ENCODE measurements around the gene KRT35.

KRT35 gene

GRCh38 chr17:41523787-41524186 is 42.8 kb upstream of the KRT35 start:
- TF ChIP-seq, protein P1, sequence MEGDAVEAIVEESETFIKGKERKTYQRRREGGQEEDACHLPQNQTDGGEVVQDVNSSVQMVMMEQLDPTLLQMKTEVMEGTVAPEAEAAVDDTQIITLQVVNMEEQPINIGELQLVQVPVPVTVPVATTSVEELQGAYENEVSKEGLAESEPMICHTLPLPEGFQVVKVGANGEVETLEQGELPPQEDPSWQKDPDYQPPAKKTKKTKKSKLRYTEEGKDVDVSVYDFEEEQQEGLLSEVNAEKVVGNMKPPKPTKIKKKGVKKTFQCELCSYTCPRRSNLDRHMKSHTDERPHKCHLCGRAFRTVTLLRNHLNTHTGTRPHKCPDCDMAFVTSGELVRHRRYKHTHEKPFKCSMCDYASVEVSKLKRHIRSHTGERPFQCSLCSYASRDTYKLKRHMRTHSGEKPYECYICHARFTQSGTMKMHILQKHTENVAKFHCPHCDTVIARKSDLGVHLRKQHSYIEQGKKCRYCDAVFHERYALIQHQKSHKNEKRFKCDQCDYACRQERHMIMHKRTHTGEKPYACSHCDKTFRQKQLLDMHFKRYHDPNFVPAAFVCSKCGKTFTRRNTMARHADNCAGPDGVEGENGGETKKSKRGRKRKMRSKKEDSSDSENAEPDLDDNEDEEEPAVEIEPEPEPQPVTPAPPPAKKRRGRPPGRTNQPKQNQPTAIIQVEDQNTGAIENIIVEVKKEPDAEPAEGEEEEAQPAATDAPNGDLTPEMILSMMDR (IDR thresholded peaks at IDR 0.05; ENCODE audit: borderline replicate concordance, control extremely low read depth, extremely low read depth, insufficient read depth, missing control alignments): no peak
- DNase-seq (ENCODE audit: low spot score): no peak
- in situ Hi-C loops (cut with MboI; ENCODE audit: low sequenced_read_pairs, unreplicated experiment): no loop called here

GRCh38 chr17:41523225-41523593 is 42.3 kb upstream of the KRT35 start:
- TF ChIP-seq, protein P1 (IDR thresholded peaks at IDR 0.05; ENCODE audit: borderline replicate concordance, control extremely low read depth, extremely low read depth, insufficient read depth, missing control alignments): no peak
- in situ Hi-C loops (cut with MboI; ENCODE audit: low sequenced_read_pairs, unreplicated experiment): no loop called here
- DNase-seq (ENCODE audit: low spot score): no peak

DNA sequence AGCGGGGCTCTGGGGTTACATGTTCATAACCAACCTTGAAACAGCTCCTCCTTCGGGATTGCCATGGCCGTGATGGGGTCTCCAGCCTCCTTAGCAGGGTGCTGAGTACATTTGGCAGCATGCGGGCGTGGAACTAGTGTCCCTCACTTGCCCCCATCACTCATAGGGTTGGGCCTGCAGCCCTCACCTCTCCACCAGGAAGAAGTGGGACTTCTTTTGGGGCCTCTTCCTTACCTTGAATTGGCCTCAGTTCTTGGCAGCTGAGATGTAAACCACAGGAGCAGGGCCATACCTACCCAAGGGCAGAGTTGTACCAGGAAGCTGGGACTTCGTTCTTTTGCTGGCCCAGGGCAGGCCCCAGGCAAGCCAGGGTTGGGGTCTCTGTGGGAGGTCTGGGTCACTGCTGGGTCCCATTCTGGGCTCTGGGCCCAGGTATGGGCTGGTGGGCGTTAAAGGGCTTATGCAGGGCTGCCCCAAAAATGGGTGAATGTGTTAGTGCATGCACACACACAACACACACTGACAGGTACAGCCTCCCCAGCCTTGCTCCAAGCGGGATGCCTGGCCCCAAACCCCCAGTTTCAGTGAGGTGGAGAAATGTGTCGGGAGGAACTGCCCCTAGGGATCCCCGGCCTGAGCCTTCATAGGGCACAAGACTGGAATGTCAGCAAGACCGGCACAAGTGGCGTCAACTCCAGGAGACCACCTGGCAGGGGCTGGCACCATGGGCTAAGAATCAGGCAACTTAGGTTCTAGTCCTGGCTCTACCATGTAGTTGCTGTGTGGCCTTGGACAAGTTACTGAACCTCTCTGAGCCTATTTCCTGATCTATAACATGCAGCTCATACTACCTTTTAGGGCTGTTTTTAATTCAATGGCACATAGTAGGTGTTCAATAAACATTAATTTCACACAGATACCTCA is 41.6 kb upstream of the KRT35 start:
- TF ChIP-seq, protein P1 (IDR thresholded peaks at IDR 0.05; ENCODE audit: borderline replicate concordance, control extremely low read depth, extremely low read depth, insufficient read depth, missing control alignments): no peak
- no peak for DNase-seq (ENCODE audit: low spot score)
- in situ Hi-C loops (cut with MboI; ENCODE audit: low sequenced_read_pairs, unreplicated experiment): no loop called here

GRCh38 chr17:41521574-41522261 is 40.8 kb upstream of the KRT35 start:
- no peak for DNase-seq (ENCODE audit: low spot score)
- in situ Hi-C loops (cut with MboI; ENCODE audit: low sequenced_read_pairs, unreplicated experiment): no loop called here
- TF ChIP-seq, protein P1 (IDR thresholded peaks at IDR 0.05; ENCODE audit: borderline replicate concordance, control extremely low read depth, extremely low read depth, insufficient read depth, missing control alignments): no peak

DNA sequence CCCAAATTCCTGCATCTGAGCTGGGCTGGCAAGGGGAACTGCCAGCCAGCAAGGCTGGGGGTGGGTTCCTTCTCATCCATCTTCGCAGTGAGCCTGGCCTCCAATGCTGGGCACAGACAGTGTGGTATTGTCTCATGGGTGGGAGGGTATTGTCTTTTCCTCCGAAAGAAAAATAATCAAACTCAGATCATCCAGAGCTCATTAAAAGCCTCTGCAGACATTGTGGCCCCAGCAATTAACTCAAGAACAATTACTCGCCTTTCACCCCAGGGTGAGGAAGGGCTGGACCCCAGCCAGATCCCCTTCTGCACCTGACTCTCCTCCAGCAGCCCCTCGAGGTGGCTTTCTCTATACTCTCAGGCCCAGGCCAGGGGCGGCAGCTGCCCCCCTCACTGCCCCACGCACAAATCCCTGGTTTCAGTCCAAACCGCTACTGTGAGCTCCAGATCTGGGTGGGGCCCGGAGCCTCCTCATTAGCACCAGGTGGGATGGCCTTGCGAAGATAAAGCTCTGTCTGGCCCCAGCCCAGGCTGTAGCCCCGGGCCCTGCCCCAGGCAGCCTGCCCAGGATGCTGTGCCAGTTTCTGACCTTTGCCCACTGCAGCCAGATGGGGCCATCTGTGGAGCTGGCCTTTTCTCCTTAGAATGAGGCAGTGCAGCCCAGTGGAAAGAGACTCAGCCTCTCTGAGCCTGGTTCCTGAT is 40.0 kb upstream of the KRT35 start:
- in situ Hi-C loops (cut with MboI; ENCODE audit: low sequenced_read_pairs, unreplicated experiment): no loop called here
- DNase-seq (ENCODE audit: low spot score): no peak
- TF ChIP-seq, protein P1 (IDR thresholded peaks at IDR 0.05; ENCODE audit: borderline replicate concordance, control extremely low read depth, extremely low read depth, insufficient read depth, missing control alignments): no peak

DNA sequence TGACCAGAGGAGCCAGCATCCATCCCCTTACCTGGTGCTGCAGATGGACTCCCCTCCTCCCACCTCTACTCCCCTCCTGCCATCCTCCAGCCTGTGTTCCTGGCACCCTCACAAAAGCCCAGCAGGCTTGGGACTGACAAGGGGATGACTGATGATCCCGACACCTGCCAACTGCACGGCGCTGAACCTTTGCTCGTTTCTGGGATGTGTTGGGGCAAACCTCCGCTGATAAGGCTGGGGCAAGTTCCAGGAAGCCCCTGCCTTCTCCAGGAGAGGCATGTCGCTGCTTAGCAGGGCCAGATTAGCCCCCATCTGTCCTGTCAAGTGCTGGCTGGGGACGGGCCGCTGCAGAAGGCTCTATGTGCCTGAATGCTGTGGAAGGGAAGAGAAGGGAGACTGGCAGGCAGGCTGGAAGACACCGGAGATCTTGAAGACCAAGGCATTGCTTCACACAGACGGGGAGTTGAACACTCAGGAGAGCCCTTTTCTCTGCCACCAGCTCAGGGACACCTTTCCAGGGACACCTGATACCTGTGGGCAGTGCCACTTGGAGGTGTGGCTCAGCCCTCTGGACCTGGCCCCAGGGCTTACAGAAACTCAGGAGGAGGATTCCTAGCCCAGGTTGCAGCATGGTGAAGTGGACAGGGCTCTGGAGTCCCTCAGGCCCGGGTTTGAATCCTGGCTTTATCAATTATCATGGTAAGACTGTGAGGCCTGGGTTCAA is 38.7 kb upstream of the KRT35 start:
- in situ Hi-C loops (cut with MboI; ENCODE audit: low sequenced_read_pairs, unreplicated experiment): no loop called here
- no peak for DNase-seq (ENCODE audit: low spot score)
- TF ChIP-seq, protein P1 (IDR thresholded peaks at IDR 0.05; ENCODE audit: borderline replicate concordance, control extremely low read depth, extremely low read depth, insufficient read depth, missing control alignments): no peak
